GM12891 (cell line): ENCODE results near the gene JAGN1.

ENCODE experiments used
- PAX5 ChIP-seq: IDR thresholded peaks from 2 replicates; pipeline ENCODE4 v1.6.1; 2011; ENCODE audit warnings: low read length, moderate library complexity, mild to moderate bottlenecking; ENCODE audit not compliant: insufficient read depth, severe bottlenecking
- POLR2A ChIP-seq: IDR thresholded peaks from 2 replicates; pipeline ENCODE4 v1.6.1; 2011; ENCODE audit warnings: low read depth, low read length, control low read depth
- POLR2AphosphoS5 ChIP-seq: IDR thresholded peaks from 2 replicates; pipeline ENCODE4 v1.6.1; 2011; ENCODE audit warnings: low read depth, low read length, control low read depth
- POU2F2 ChIP-seq: IDR thresholded peaks from 2 replicates; pipeline ENCODE4 v1.6.1; 2011; ENCODE audit warnings: low read depth, mild to moderate bottlenecking, control low read depth, low read length, moderate library complexity
- SPI1 ChIP-seq: IDR thresholded peaks from 2 replicates; pipeline ENCODE4 v1.6.1; 2011; ENCODE audit warnings: low read depth, low read length, control low read depth
- TAF1 ChIP-seq: IDR thresholded peaks from 2 replicates; pipeline ENCODE4 v1.6.1; 2011; ENCODE audit warnings: low read depth, low read length, control low read depth

DNA sequence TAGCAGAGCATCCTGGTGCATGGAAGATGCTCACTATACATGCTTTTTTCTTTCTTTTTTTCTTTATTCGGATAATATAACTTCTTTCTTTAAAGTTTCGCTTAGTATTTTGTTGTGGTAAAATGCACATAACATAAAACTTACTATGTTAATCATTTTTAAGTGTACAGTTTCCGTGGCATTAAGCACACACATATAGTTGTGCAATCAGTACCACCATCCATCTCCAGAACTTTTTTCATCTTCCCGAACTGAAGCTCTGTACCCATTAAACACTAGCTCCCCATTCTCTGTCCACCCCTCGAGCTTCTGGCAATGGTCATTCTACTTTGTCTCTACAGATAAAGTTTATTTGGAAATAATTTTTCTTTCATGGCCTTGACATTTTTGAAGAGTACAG lies 1.0 kb upstream of the JAGN1 start:
- TF ChIP-seq POLR2AphosphoS5, result no peak
- TF ChIP-seq TAF1, result no peak
- no peak for TF ChIP-seq POLR2A
- no peak for TF ChIP-seq SPI1
- TF ChIP-seq PAX5, result no peak
- no peak for TF ChIP-seq POU2F2
